ENCODE data around the gene PERCC1. TPM values are rescaled to one million over a fixed set of nuclear protein-coding genes. Genes with fewer than 3 reads are reported as not detected.
A peak's percentile ranks its signal among the peaks of the same experiment; 100 is the strongest.

Gene PERCC1
- total RNA-seq, 5 donors from 2014 or later (not counting 1 experiment from before 2014, with no cell fraction given): 0.36 to 1.6 (median 0.90) TPM

- Mint-ChIP-seq H3K27ac (peak overlapping the region in 1 of 2 donors; percentile 46), H3K9me3 (no peaks in the 10 kb centered on the region), H3K27me3 (no peaks in the 10 kb centered on the region), H3K4me1 (peaks cover 43 to 49% (median 44%) of the 10 kb centered on the region in 3 donors), H3K36me3 (peaks cover 3% of the 10 kb centered on the region), H3K4me3 (peak overlapping the region in 1 of 3 donors; percentile 4)
- WGBS (ENCODE audit: insufficient coverage): 80% methylated on average over 15 of the region's 20 CpGs
- peak in 1 of 35 experiments; percentile 25 for DNase-seq
- ATAC-seq (replicated peaks in 1 of 4): no peak
- no peaks in the 10 kb centered on the region for H3K9me3 ChIP-seq
- no peak overlapping the region for H3K4me3 ChIP-seq (ENCODE audit: control insufficient read depth in 1 of 2, extremely low read depth in 1 of 2, low read length in 1 of 2)
- H3K36me3 ChIP-seq (ENCODE audit: control insufficient read depth in 2 of 2, extremely low read depth in 1 of 2, insufficient read depth in 1 of 2, low read length in 1 of 2): no peaks in the 10 kb centered on the region
- ChIA-PET POLR2A (no interaction called here), CTCF (no interaction called here)
- no peaks in the 10 kb centered on the region for H3K27me3 ChIP-seq (replicated peaks in 1 of 2; ENCODE audit: control insufficient read depth in 2 of 2, extremely low read depth in 1 of 2, insufficient read depth in 2 of 2, low read length in 1 of 2)
- H3K4me1 ChIP-seq (ENCODE audit: control insufficient read depth in 1 of 2, extremely low read depth in 1 of 2, insufficient read depth in 2 of 2, low read length in 2 of 2): peaks cover 2 to 34% of the 10 kb centered on the region in 2 experiments
- H3K27ac ChIP-seq (ENCODE audit: low read length): no peak overlapping the region
These were observed 38.9 kb downstream of the PERCC1 start for GRCh38 chr16:1469693-1470201.

GRCh38 chr16:1470481-1471251 is 39.8 kb downstream of the PERCC1 start:
- no peaks in the 10 kb centered on the region for H3K36me3 ChIP-seq (ENCODE audit: control insufficient read depth in 2 of 2, extremely low read depth in 1 of 2, insufficient read depth in 1 of 2, low read length in 1 of 2)
- WGBS (ENCODE audit: insufficient coverage): 80% methylated on average over 12 of the region's 14 CpGs
- no peaks in the 10 kb centered on the region for H3K9me3 ChIP-seq
- no peaks in the 10 kb centered on the region for H3K27me3 ChIP-seq (replicated peaks in 1 of 2; ENCODE audit: control insufficient read depth in 2 of 2, extremely low read depth in 1 of 2, insufficient read depth in 2 of 2, low read length in 1 of 2)
- Mint-ChIP-seq H3K9me3 (no peaks in the 10 kb centered on the region), H3K27ac (no peak overlapping the region), H3K4me3 (no peak overlapping the region), H3K27me3 (no peaks in the 10 kb centered on the region), H3K36me3 (no peaks in the 10 kb centered on the region), H3K4me1 (peaks cover 44 to 52% (median 46%) of the 10 kb centered on the region in 3 donors)
- DNase-seq (no peak), ATAC-seq (replicated peaks in 1 of 4) (no peak)
- peaks cover 6 to 40% of the 10 kb centered on the region in 2 experiments for H3K4me1 ChIP-seq (ENCODE audit: control insufficient read depth in 1 of 2, extremely low read depth in 1 of 2, insufficient read depth in 2 of 2, low read length in 2 of 2)
- POLR2A ChIA-PET: no interaction called here
- H3K4me3 ChIP-seq (ENCODE audit: control insufficient read depth in 1 of 2, extremely low read depth in 1 of 2, low read length in 1 of 2): no peak overlapping the region
- CTCF ChIA-PET: no interaction called here
- H3K27ac ChIP-seq (ENCODE audit: low read length): no peak overlapping the region

GRCh38 chr16:1471569-1472194 is 40.8 kb downstream of the PERCC1 start:
- Mint-ChIP-seq H3K4me3 (no peak overlapping the region), H3K36me3 (no peaks in the 10 kb centered on the region), H3K27me3 (no peaks in the 10 kb centered on the region), H3K4me1 (peaks cover 44 to 56% (median 50%) of the 10 kb centered on the region in 3 donors), H3K9me3 (no peaks in the 10 kb centered on the region), H3K27ac (no peak overlapping the region)
- 77% methylated on average over 21 of the region's 26 CpGs for WGBS (ENCODE audit: insufficient coverage)
- no peak for DNase-seq
- Histone ChIP-seq H3K27me3 (replicated peaks in 1 of 2; ENCODE audit: control insufficient read depth in 2 of 2, extremely low read depth in 1 of 2, insufficient read depth in 2 of 2, low read length in 1 of 2) (no peaks in the 10 kb centered on the region), H3K36me3 (ENCODE audit: control insufficient read depth in 2 of 2, extremely low read depth in 1 of 2, insufficient read depth in 1 of 2, low read length in 1 of 2) (no peaks in the 10 kb centered on the region), H3K4me1 (ENCODE audit: control insufficient read depth in 1 of 2, extremely low read depth in 1 of 2, insufficient read depth in 2 of 2, low read length in 2 of 2) (peaks cover 6 to 43% of the 10 kb centered on the region in 2 experiments), H3K27ac (ENCODE audit: low read length) (no peak overlapping the region), H3K9me3 (no peaks in the 10 kb centered on the region), H3K4me3 (ENCODE audit: control insufficient read depth in 1 of 2, extremely low read depth in 1 of 2, low read length in 1 of 2) (no peak overlapping the region)
- no peak for ATAC-seq (replicated peaks in 1 of 4)
- POLR2A ChIA-PET: no interaction called here
- CTCF ChIA-PET: no interaction called here

DNA sequence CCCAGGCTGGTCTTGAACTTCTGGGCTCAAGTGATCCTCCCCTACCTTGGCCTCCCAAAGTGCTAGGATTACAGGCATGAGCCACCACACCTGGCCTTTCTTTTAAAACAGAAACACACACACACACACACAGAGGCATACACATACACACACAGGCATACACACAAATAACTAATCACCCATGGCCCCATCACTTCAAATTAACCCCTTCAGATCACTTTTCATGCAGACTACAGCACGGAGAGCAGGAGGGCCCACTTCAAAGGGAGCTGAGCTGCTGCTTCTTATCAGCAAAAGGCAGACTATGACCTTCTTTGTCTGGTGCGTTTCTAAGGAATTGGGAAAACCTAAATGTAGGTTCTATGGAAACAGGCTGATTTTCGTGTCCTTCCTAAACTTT is 42.1 kb downstream of the PERCC1 start:
- H3K4me3 Mint-ChIP-seq: peak overlapping the region; percentile 58 to 68 (median 68)

DNA sequence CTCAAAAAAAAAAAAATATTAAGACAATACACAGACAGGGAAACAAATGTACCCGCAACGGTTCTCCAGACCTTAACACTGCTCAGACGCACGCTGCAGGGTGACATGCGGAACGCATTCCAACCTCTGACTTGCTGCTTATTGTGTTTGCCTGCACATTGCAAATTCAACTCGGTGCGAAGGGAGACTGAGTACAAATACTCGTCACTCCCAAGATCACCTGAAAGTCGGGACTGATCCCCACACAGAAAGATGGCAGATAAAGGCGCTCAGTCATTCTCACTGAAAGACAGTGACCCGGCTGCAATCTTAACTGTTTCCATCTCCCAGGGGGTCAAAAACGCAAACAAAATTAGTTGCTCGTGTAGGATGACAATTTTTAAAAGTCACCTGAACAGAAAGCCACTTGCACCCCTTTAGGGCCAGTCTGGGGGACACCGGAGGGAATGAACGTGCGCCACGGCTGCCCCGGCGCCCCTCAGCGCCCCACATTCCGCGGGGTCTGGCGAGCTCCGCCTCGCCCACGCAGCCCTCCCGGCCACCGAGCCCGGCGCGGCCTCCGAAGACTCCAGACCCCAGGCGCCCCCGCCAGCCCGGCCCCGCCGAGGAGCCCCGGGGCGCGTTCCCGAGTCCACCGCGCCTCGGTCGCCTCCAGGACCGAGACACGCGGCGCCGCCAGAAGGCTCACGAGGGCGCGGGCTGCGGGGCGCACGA is 43.4 kb downstream of the PERCC1 start:
- no peaks in the 10 kb centered on the region for H3K9me3 Mint-ChIP-seq
- H3K36me3 Mint-ChIP-seq: no peaks in the 10 kb centered on the region
- ChIA-PET POLR2A (no interaction called here), CTCF (no interaction called here)
- ATAC-seq (replicated peaks in 1 of 4): peak in 3 of 4 experiments; percentile 14 to 26 (median 17)
- no peaks in the 10 kb centered on the region for H3K27me3 ChIP-seq (replicated peaks in 1 of 2; ENCODE audit: control insufficient read depth in 2 of 2, extremely low read depth in 1 of 2, insufficient read depth in 2 of 2, low read length in 1 of 2)
- DNase-seq: peak in 1 of 35 experiments; percentile 8
- H3K27me3 Mint-ChIP-seq: no peaks in the 10 kb centered on the region
- H3K27ac Mint-ChIP-seq: no peak overlapping the region
- H3K27ac ChIP-seq (ENCODE audit: low read length): no peak overlapping the region
- H3K4me1 Mint-ChIP-seq: peaks cover 35 to 45% (median 42%) of the 10 kb centered on the region in 3 donors
- 13% methylated on average over 57 of the region's 57 CpGs for WGBS (ENCODE audit: insufficient coverage)
- H3K4me3 ChIP-seq (ENCODE audit: control insufficient read depth in 1 of 2, extremely low read depth in 1 of 2, low read length in 1 of 2): peak overlapping the region; percentile 61 to 67
- peaks cover 6 to 43% of the 10 kb centered on the region in 2 experiments for H3K4me1 ChIP-seq (ENCODE audit: control insufficient read depth in 1 of 2, extremely low read depth in 1 of 2, insufficient read depth in 2 of 2, low read length in 2 of 2)
- peak overlapping the region; percentile 66 to 76 (median 74) for H3K4me3 Mint-ChIP-seq
- no peaks in the 10 kb centered on the region for H3K9me3 ChIP-seq
- no peaks in the 10 kb centered on the region for H3K36me3 ChIP-seq (ENCODE audit: control insufficient read depth in 2 of 2, extremely low read depth in 1 of 2, insufficient read depth in 1 of 2, low read length in 1 of 2)

More for the DNA sequence above, 42.1 kb downstream of the PERCC1 start:
- no peak overlapping the region for H3K27ac ChIP-seq (ENCODE audit: low read length)
- H3K9me3 Mint-ChIP-seq: no peaks in the 10 kb centered on the region
- no peaks in the 10 kb centered on the region for H3K36me3 ChIP-seq (ENCODE audit: control insufficient read depth in 2 of 2, extremely low read depth in 1 of 2, insufficient read depth in 1 of 2, low read length in 1 of 2)
- H3K36me3 Mint-ChIP-seq: no peaks in the 10 kb centered on the region
- no peaks in the 10 kb centered on the region for H3K9me3 ChIP-seq
- CTCF ChIA-PET: no interaction called here
- H3K27ac Mint-ChIP-seq: peak overlapping the region in 1 of 2 donors; percentile 72
- WGBS (ENCODE audit: insufficient coverage): 100% methylated on average over 2 of the region's 3 CpGs
- no peak for DNase-seq
- H3K4me1 ChIP-seq (ENCODE audit: control insufficient read depth in 1 of 2, extremely low read depth in 1 of 2, insufficient read depth in 2 of 2, low read length in 2 of 2): peaks cover 6 to 43% of the 10 kb centered on the region in 2 experiments
- peaks cover 35 to 48% (median 44%) of the 10 kb centered on the region in 3 donors for H3K4me1 Mint-ChIP-seq
- no peaks in the 10 kb centered on the region for H3K27me3 Mint-ChIP-seq
- no peak overlapping the region for H3K4me3 ChIP-seq (ENCODE audit: control insufficient read depth in 1 of 2, extremely low read depth in 1 of 2, low read length in 1 of 2)
- no peaks in the 10 kb centered on the region for H3K27me3 ChIP-seq (replicated peaks in 1 of 2; ENCODE audit: control insufficient read depth in 2 of 2, extremely low read depth in 1 of 2, insufficient read depth in 2 of 2, low read length in 1 of 2)
- no peak for ATAC-seq (replicated peaks in 1 of 4)
- POLR2A ChIA-PET: interaction anchor here in 1 of 2 donors (0.7 kb wide), 1 partner anchor 32 kb away, joined by 3 read pairs; no protein-coding TSS in a partner anchor

Measured in T-cell (primary cell).